SU-DHL-6 (cell line): ENCODE results near the gene KRT31.

ENCODE experiments used
- EZH2phosphoT487 ChIP-seq: fragments of 200-600 bp; sonication (generic), shearing (Covaris generic); conservative IDR thresholded peaks from 2 replicates; pipeline ENCODE4 v1.6.1; 2018; ENCODE audit warnings: mild to moderate bottlenecking, antibody characterized with exemption, low read length, moderate library complexity, mixed read lengths
- TF ChIP-seq, protein P1 (sequence below): fragments of 200-600 bp; sonication (generic); IDR thresholded peaks from one replicate; pipeline ENCODE4 v1.5.1; 2017; ENCODE audit warnings: antibody characterized with exemption, mild to moderate bottlenecking, low read length, moderate library complexity; ENCODE audit not compliant: insufficient read depth, poor library complexity, severe bottlenecking

DNA sequence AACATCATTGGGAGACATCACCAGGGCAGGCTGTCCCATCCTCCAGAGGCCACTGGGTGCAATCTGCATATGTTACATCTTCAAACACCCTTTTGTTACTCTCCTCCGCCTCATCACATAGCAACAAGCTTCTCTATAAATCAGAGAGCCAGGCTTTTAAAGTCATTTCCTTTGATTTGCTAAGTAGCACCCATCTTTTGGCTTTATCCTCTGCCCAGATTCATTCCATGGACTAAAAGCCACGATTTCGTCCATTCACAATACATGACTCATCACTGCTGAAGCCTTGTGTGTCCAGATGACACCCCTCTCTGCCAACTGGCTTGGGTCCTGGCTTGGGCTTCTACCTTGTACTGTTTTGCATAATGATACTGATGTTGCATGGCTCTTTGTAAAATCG, 45.3 kb upstream of the KRT31 start:
- TF ChIP-seq, protein P1, sequence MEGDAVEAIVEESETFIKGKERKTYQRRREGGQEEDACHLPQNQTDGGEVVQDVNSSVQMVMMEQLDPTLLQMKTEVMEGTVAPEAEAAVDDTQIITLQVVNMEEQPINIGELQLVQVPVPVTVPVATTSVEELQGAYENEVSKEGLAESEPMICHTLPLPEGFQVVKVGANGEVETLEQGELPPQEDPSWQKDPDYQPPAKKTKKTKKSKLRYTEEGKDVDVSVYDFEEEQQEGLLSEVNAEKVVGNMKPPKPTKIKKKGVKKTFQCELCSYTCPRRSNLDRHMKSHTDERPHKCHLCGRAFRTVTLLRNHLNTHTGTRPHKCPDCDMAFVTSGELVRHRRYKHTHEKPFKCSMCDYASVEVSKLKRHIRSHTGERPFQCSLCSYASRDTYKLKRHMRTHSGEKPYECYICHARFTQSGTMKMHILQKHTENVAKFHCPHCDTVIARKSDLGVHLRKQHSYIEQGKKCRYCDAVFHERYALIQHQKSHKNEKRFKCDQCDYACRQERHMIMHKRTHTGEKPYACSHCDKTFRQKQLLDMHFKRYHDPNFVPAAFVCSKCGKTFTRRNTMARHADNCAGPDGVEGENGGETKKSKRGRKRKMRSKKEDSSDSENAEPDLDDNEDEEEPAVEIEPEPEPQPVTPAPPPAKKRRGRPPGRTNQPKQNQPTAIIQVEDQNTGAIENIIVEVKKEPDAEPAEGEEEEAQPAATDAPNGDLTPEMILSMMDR, result no peak
- TF ChIP-seq EZH2phosphoT487, result no peak
